GM18870 (cell line): Measurements from ENCODE around the gene MITF.

Experiments used
- ATAC-seq: cut with Tn5 transposase; IDR thresholded peaks from one replicate; pipeline ENCODE4 v1.9.1; 2021; ENCODE audit warnings: moderate library complexity; ENCODE audit not compliant: unreplicated experiment

The MITF gene

DNA sequence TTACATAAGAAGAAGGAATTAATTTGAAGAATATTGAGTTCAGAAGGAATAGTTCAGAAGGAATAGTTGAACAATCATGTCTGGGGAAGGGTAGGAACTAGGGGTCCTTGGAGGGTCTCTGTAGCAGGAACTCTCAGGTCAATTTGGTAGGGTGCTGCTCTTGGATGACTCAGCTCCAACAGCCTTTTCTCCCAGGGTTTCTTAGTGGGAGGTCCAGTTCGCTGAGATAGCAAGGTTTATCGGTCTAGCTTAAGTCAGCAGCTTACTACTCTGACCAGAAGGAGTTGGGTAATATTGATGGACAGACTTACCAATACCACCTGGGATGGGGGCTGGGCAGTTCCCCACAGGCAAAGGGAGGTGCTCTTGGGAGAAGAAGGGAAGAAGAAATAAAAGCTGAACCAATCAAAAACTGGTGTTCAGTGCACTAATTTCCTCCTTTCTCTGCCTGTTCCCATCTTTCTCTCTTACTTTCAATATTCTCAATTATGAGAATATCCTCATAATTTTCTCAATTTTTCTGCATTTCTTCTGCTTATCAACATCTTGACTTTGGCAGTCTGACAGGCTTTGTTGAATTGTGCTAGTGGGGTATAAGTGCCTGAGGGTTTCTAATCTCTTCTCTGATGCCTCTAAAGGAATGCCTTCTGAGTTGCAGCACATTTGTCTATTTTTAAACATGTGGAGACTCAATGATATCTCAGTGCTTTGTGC lies 14.4 kb upstream of the MITF start:
- no peak for ATAC-seq

DNA sequence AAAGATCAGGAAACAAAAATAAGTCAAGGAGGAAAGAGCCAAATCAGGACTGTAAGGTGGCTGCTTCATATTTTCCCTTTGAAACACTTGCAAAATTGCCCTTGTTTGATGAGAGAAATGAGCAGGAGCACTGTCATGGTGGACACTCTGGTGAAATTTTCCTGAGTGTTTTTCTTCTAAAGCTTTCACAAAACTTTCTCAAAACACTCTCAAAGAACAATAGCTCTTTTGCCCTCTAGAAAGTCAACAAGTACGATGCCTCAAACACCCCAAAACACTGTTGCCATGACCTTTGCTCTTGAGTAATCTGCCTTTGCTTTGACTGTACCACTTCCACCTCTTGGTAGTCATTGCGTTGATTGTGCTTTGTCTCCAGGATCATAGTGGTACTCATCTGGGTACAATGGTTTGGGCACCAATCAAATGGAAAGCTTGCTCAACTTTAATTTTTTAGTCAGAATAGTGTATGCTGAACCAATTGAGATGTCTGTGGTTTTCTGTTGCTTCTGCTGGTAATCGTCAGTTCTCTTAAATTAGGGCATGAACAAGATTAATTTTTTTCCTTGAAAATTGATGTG lies 13.2 kb upstream of the MITF start:
- ATAC-seq, result no peak

DNA sequence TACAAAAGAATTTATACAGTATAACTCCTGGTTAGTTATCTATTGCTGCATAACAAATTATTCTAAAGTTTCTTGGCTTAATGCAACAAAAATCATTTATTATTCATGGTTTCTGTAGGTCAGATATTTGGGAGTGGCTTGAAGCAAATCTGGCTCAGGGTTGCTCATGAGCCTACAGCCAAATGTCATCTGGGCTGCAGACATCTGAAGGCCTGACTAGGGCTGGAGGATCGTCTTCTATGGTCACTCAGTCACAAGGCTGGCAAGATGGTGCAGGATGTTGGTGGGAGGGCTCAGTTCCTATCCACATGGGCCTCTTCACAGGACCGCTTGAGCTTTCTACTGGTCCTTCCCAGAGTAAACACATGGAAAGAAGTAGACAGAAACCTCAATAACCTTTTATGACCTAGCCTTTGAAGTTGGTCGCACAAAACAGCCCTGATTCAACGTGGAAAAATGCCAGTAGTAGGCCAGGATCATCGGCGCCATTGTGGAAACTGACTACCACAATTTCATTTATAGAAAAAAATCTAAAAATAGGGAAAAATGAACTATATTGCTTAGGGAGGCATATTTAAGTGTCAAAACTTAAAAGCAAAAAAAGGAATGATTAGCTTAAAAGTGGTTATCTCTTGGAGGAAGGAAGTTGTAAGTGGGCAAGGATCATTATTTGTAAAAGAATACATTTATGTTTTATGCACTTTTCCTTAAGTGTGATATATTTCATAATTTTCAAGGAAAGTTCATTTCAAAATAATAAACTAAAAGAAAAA lies 9.9 kb upstream of the MITF start:
- ATAC-seq, result no peak

GRCh38 chr3:69731080-69731479 lies 8.2 kb upstream of the MITF start:
- no peak for ATAC-seq

- no peak for ATAC-seq
Measured at GRCh38 chr3:69735893-69736292, 3.4 kb upstream of the MITF start.

DNA sequence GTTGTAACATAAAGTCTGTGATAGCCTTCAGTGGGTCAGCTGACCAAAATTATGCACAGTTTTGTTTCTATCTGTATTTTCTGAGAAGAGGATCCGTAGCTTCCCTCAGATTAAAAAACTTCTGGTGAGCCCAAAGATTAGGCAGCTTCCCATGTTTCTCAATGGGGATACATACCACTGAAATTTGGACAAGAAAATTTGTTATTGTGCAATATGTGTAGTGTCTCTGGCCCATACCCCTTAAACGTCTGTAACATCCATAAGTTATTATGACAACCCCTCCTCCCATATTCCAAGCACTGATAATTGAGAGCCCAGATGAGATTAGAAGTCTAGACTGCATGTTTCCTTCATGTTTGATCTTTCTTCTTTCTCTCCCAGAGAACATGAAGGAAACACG lies 1.9 kb upstream of the MITF start:
- no peak for ATAC-seq

DNA sequence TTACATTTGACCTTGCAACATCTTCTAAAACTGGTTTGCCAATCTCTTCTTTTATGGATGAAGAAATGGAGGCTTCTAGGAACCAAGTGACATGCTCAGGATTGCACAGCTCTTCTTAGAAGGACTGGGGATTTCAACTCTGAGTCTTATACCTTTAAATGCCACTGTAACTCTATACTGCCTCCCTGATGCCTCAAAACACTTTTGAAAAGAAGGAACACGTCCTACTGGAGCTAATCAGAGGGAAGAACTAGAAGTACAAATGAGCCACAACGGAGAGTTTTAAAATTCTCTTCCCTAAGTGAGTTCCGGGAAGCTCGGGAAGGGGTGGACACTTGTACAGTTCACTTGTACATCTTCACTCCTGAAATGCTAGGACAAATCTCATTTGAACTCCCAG lies 949 bp upstream of the MITF start:
- ATAC-seq, result no peak

GRCh38 chr3:69738859-69739203 lies 433 bp upstream of the MITF start:
- no peak for ATAC-seq

- ATAC-seq, result no peak
Measured at GRCh38 chr3:69740103-69741021, 1.1 kb downstream of the MITF start.

- no peak for ATAC-seq
Measured at GRCh38 chr3:69741032-69741767, 1.9 kb downstream of the MITF start.

GRCh38 chr3:69742391-69742790 lies 3.1 kb downstream of the MITF start:
- no peak for ATAC-seq

DNA sequence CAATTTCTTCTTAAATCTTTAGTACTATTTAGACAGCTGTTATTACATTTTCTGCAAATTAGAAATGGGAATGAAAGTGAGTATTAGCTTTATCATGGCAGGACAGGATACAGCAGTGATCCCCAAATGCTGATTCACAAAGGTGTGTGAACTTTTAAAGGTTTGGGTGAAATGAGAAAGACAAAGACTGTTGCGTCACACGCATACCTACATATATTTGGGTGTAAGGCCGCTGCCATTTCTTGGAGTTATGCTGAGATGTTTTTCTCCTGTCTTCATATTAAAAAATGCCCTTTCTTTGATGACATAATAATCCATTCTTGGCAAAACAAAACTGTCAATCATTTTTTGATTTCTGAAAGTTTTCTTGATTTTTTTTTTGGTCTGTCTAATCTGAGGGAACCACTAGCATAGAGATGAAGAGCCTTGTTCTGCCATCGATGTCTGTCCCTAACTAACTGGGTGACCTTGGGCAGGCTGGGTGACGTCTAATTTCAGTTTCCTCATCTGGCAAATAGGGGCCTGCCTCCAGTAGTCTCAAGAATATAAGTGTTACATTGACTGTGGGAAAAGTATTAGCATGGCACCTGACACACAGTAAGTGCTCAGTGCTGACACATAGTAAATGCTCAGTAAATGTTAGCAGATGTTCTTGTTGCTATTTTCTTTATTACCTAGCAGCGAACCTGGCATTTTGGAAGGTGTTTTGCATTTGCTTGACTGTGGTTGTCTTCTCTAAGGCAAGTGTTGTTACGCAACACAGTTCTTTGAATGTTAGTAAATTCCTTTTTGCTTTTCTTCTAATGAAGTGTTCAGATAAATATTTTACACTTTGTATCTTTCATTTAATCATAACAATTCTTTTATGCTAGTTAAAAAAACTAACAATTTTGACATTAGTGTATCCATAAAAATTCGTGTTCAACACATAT lies 5.0 kb downstream of the MITF start:
- ATAC-seq, result no peak

- no peak for ATAC-seq
Measured at GRCh38 chr3:69745505-69745904, 6.2 kb downstream of the MITF start.

GRCh38 chr3:69746119-69746518 lies 6.9 kb downstream of the MITF start:
- ATAC-seq, result no peak

GRCh38 chr3:69747511-69748258 lies 8.4 kb downstream of the MITF start:
- no peak for ATAC-seq

DNA sequence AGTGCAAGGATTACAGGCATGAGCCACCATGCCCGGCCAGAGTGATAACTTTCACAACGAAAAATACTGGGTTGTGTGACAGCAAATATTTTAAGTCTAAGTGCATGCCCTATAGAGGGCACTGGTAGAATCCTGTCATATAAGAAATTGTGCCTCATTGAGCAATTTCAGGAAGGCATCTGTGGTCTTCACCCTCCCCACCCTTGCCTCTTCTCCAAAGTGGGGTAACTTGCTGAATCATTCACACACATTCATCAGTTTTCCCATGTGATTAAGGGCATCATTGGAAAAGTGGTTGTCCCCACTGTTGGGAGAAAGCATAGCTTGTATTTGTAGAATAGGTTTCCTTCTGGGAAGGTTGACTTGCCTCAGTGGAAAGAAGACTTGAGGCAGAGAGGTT lies 9.2 kb downstream of the MITF start:
- ATAC-seq, result no peak

- ATAC-seq, result no peak
Measured at GRCh38 chr3:69749461-69749860, 10.2 kb downstream of the MITF start.

- no peak for ATAC-seq
Measured at GRCh38 chr3:69750549-69750948, 11.3 kb downstream of the MITF start.

DNA sequence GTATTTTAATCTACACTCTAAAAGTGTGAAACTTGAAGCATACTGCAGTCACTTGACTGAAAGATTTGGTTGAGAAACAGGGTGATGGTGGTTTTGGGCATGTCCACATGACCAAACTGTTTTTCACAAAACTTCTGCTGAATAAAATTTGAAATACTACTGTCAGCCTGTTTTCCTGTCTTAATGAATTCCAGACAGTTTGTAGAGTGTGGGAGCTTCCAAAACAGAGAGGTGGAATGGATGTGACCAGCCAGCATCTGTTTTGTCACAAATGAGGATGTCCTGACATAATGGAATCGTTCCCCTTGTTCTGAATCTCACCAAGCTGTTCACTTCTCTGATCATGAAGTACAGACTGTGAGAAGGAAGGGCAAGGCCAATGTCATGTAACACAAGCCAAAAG lies 11.8 kb downstream of the MITF start:
- no peak for ATAC-seq
